DOHH2 (cell line): ENCODE results near the gene ZSCAN1.

ENCODE experiments used
- H3F3A ChIP-seq: fragments of 200-600 bp; sonication (generic), shearing (Covaris generic); 2 replicates; pipeline ENCODE4 v1.6.0; 2016; ENCODE audit warnings: antibody characterized with exemption, mild to moderate bottlenecking; ENCODE audit not compliant: control insufficient read depth, insufficient read depth
- H3K27ac ChIP-seq: fragments of 200-600 bp; sonication (generic); 2 replicates; pipeline ENCODE4 v1.5.1; 2014; ENCODE audit warnings: low read depth, mild to moderate bottlenecking, low read length, moderate library complexity
- H3K27me3 ChIP-seq: fragments of 200-600 bp; sonication (generic); 2 replicates; pipeline ENCODE4 v1.6.1; 2014; ENCODE audit warnings: mild to moderate bottlenecking, low read length, mixed read lengths; ENCODE audit not compliant: control insufficient read depth
- H3K36me3 ChIP-seq: fragments of 200-600 bp; sonication (generic); 2 replicates; pipeline ENCODE4 v1.6.1; 2014; ENCODE audit warnings: mild to moderate bottlenecking, low read length, moderate library complexity, mixed read lengths; ENCODE audit not compliant: control insufficient read depth
- H3K4me1 ChIP-seq: fragments of 200-600 bp; sonication (generic); 2 replicates; pipeline ENCODE4 v1.6.1; 2014; ENCODE audit warnings: mild to moderate bottlenecking, low read length, mixed read lengths; ENCODE audit not compliant: control insufficient read depth
- H3K4me2 ChIP-seq: fragments of 200-600 bp; sonication (generic); 2 replicates; pipeline ENCODE4 v1.6.0; 2014; ENCODE audit warnings: mild to moderate bottlenecking, low read length, moderate library complexity
- H3K4me3 ChIP-seq: fragments of 200-600 bp; sonication (generic); 2 replicates; pipeline ENCODE4 v1.5.1; 2014; ENCODE audit warnings: mild to moderate bottlenecking, low read length, mixed read lengths
- H3K79me2 ChIP-seq: fragments of 200-600 bp; sonication (generic); 2 replicates; pipeline ENCODE4 v1.6.1; 2014; ENCODE audit warnings: mild to moderate bottlenecking, low read length, mixed read lengths; ENCODE audit not compliant: control insufficient read depth
- H3K9me2 ChIP-seq: fragments of 200-600 bp; sonication (generic); replicated peaks from 2 replicates; pipeline ENCODE4 v1.6.1; 2014; ENCODE audit warnings: mild to moderate bottlenecking, low read length, mixed read lengths; ENCODE audit not compliant: control insufficient read depth
- H3K9me3 ChIP-seq: fragments of 200-600 bp; sonication (generic); 2 replicates; pipeline ENCODE4 v1.6.1; 2014; ENCODE audit warnings: antibody characterized with exemption, low read length, mixed read lengths; ENCODE audit not compliant: control insufficient read depth, insufficient read depth
- H4K20me1 ChIP-seq: fragments of 200-600 bp; sonication (generic); 2 replicates; pipeline ENCODE4 v1.6.0; 2014; ENCODE audit warnings: low read depth, mild to moderate bottlenecking, antibody characterized with exemption, low read length, moderate library complexity; ENCODE audit not compliant: control insufficient read depth, insufficient read depth
- EZH2phosphoT487 ChIP-seq: fragments of 200-600 bp; sonication (generic); IDR thresholded peaks from 2 replicates; pipeline ENCODE4 v1.6.1; 2017; ENCODE audit warnings: borderline replicate concordance, mild to moderate bottlenecking, antibody characterized with exemption, low read length, moderate library complexity, mixed read lengths
- TF ChIP-seq, protein P1 (sequence below): fragments of 200-600 bp; sonication (generic); IDR thresholded peaks from one replicate; pipeline ENCODE4 v1.5.1; 2014; ENCODE audit warnings: antibody characterized with exemption, mild to moderate bottlenecking, low read depth, low read length; ENCODE audit not compliant: poor library complexity, severe bottlenecking

The ZSCAN1 gene

GRCh38 chr19:58084596-58085347 lies 50.9 kb downstream of the ZSCAN1 start:
- Histone ChIP-seq H3K4me3 (no peak overlapping the region), H4K20me1 (no peaks in the 10 kb centered on the region), H3F3A (no peaks in the 10 kb centered on the region), H3K9me3 (peaks cover 43% of the 10 kb centered on the region), H3K4me2 (no peak overlapping the region), H3K27ac (no peak overlapping the region), H3K79me2 (no peaks in the 10 kb centered on the region), H3K36me3 (no peaks in the 10 kb centered on the region), H3K27me3 (no peaks in the 10 kb centered on the region), H3K4me1 (no peaks in the 10 kb centered on the region), H3K9me2 (no peaks in the 10 kb centered on the region)
- TF ChIP-seq EZH2phosphoT487 = no peak
- TF ChIP-seq, protein P1, sequence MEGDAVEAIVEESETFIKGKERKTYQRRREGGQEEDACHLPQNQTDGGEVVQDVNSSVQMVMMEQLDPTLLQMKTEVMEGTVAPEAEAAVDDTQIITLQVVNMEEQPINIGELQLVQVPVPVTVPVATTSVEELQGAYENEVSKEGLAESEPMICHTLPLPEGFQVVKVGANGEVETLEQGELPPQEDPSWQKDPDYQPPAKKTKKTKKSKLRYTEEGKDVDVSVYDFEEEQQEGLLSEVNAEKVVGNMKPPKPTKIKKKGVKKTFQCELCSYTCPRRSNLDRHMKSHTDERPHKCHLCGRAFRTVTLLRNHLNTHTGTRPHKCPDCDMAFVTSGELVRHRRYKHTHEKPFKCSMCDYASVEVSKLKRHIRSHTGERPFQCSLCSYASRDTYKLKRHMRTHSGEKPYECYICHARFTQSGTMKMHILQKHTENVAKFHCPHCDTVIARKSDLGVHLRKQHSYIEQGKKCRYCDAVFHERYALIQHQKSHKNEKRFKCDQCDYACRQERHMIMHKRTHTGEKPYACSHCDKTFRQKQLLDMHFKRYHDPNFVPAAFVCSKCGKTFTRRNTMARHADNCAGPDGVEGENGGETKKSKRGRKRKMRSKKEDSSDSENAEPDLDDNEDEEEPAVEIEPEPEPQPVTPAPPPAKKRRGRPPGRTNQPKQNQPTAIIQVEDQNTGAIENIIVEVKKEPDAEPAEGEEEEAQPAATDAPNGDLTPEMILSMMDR = no peak

- Histone ChIP-seq H3K9me2 (no peaks in the 10 kb centered on the region), H3F3A (no peaks in the 10 kb centered on the region), H3K36me3 (no peaks in the 10 kb centered on the region), H3K4me3 (no peak overlapping the region), H3K79me2 (no peaks in the 10 kb centered on the region), H3K27ac (no peak overlapping the region), H3K27me3 (no peaks in the 10 kb centered on the region), H3K9me3 (peaks cover 45% of the 10 kb centered on the region), H3K4me2 (no peak overlapping the region), H3K4me1 (no peaks in the 10 kb centered on the region), H4K20me1 (no peaks in the 10 kb centered on the region)
- TF ChIP-seq EZH2phosphoT487 = no peak
- TF ChIP-seq, protein P1 = no peak
Observed at GRCh38 chr19:58085348-58085875, 51.6 kb downstream of the ZSCAN1 start.

DNA sequence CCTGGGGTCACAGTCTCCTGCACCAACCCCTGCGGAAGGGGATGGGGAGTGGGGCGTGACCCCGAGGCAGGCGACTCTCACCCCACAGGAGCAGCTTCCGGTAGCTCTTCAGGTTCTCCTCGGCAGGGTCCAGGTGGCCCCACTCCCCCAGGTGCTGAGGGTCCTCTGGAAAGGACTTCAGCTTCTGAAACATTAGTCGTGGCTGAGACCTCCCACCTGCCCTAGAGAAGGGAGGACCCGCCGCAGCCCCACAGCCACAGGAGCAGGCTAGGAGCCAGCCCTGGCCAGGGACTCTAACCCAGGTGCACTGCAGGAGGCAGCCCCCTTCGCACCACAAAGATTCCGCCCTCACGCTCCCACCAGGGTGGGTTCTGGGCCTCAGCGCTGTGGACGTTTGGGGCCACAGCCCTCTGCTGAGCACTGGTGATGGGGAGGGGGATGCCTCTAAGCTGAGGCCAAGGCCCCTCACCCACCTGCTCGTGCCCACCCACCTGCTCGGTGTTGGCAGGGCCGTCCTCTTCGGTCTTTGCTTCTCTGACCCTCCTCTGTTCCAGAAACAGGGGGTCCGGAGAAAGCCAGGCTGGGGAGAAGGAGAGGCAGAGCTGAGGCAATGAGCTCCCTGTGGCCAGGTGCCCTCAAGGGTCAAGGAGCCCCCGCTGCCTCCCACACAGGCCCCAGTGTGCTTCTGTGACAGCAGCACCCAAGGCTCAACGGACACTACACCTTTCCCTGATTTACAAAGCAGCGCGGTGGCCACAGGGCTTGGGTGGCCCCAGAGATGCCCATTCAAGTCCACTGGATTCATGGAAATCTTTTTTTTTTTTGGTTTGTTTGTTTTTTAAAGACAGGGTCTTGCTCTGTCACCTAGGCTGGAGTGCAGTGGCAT lies 53.2 kb downstream of the ZSCAN1 start:
- Histone ChIP-seq H3K9me2 (no peaks in the 10 kb centered on the region), H3F3A (no peaks in the 10 kb centered on the region), H3K36me3 (no peaks in the 10 kb centered on the region), H3K4me1 (no peaks in the 10 kb centered on the region), H3K4me3 (no peak overlapping the region), H3K4me2 (no peak overlapping the region), H3K27me3 (no peaks in the 10 kb centered on the region), H3K79me2 (no peaks in the 10 kb centered on the region), H4K20me1 (no peaks in the 10 kb centered on the region), H3K27ac (no peak overlapping the region), H3K9me3 (peaks cover 40% of the 10 kb centered on the region)
- TF ChIP-seq, protein P1 = no peak
- no peak for TF ChIP-seq EZH2phosphoT487
